ENCODE data around the gene GIMD1. TPM values are rescaled to one million over a fixed set of nuclear protein-coding genes. Genes with fewer than 3 reads are reported as not detected.

The GIMD1 gene
- not detected in 2 replicates for total RNA-seq (2021)
- long read RNA-seq, result 0 reads

DNA sequence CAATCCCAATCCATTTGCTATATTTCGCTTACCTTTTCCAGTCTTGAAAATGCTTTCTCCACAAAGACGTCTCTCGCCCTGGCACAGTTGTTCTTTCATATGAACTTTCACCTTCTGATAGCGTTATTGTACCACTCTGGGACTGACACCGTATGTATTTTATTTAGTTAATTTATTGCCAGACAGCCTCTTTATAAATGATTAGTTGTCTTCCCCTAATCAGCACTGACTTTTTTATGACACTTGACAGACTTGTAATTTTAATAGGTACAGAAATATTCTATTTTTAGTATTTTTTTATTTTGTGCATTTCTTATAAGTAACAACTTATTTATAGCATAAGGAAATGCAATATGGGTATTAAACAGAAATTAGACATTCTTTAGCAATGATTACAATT, at the start of gene GIMD1:
TSS of gene GIMD1 (minus strand) at position 101 of the 400 bp plus-strand sequence. CDS start 1,343 bp downstream, outside the sequence.
- H3K4me1 Mint-ChIP-seq, result peaks cover 0 to 6% of the 10 kb centered on the region in 2 experiments; a peak in 2 of 4 replicates
- Histone ChIP-seq H3T11ph (ENCODE audit: low read length) (no peak within 1 kb of the TSS), H3K4me1 (ENCODE audit: insufficient read depth, low read length) (no peaks in the 10 kb centered on the region), H2AK5ac (ENCODE audit: insufficient read length, low read length) (no peak within 1 kb of the TSS), H3K27ac (ENCODE audit: insufficient read length, low read depth, low read length) (no peak within 1 kb of the TSS), H3K14ac (ENCODE audit: insufficient read depth, low read length) (no peak within 1 kb of the TSS), H2BK5ac (ENCODE audit: insufficient read length, low read length) (no peak within 1 kb of the TSS), H3K9ac (ENCODE audit: extremely low read depth, insufficient read length, low read length) (no peak within 1 kb of the TSS), H4K8ac (replicated peaks; ENCODE audit: insufficient read length, low read depth, low read length) (no peak within 1 kb of the TSS), H3K18ac (ENCODE audit: insufficient read length, low read depth, low read length) (no peak within 1 kb of the TSS), H2BK120ac (ENCODE audit: low read depth, low read length, poor library complexity, severe bottlenecking) (no peak within 1 kb of the TSS), H3K23me2 (ENCODE audit: insufficient read length, low read depth, low read length, poor library complexity, severe bottlenecking) (no peaks in the 10 kb centered on the region), H2BK20ac (ENCODE audit: low read depth, low read length, poor library complexity, severe bottlenecking) (no peak within 1 kb of the TSS), H3K23ac (ENCODE audit: insufficient read length, low read depth, low read length) (no peak within 1 kb of the TSS), H4K20me1 (ENCODE audit: control insufficient read depth, insufficient read depth, insufficient read length) (no peaks in the 10 kb centered on the region), H2BK12ac (ENCODE audit: insufficient read length, low read depth, low read length) (no peak within 1 kb of the TSS), H4K91ac (ENCODE audit: insufficient read length, low read depth, low read length) (no peak within 1 kb of the TSS), H3K56ac (ENCODE audit: insufficient read length, low read depth, low read length) (no peak within 1 kb of the TSS), H3K4me2 (ENCODE audit: insufficient read depth, insufficient read length, low read length) (no peak within 1 kb of the TSS), H3K79me1 (ENCODE audit: insufficient read depth, low read depth, low read length, poor library complexity, severe bottlenecking) (no peaks in the 10 kb centered on the region), H2AFZ (ENCODE audit: low read length) (no peak within 1 kb of the TSS), H4K5ac (ENCODE audit: insufficient read length, low read depth, low read length) (no peak within 1 kb of the TSS), H3K9me3 (ENCODE audit: control insufficient read depth, low read depth, low read length) (no peaks in the 10 kb centered on the region), H3K4ac (ENCODE audit: low read depth, low read length) (no peak within 1 kb of the TSS), H3K79me2 (ENCODE audit: insufficient read depth, low read length) (no peaks in the 10 kb centered on the region), H2BK15ac (ENCODE audit: low read depth, low read length) (no peak within 1 kb of the TSS), H3K27me3 (ENCODE audit: insufficient read depth, low read length) (no peaks in the 10 kb centered on the region)
- no peak within 1 kb of the TSS for H3K27ac Mint-ChIP-seq
- TF ChIP-seq, protein P1, sequence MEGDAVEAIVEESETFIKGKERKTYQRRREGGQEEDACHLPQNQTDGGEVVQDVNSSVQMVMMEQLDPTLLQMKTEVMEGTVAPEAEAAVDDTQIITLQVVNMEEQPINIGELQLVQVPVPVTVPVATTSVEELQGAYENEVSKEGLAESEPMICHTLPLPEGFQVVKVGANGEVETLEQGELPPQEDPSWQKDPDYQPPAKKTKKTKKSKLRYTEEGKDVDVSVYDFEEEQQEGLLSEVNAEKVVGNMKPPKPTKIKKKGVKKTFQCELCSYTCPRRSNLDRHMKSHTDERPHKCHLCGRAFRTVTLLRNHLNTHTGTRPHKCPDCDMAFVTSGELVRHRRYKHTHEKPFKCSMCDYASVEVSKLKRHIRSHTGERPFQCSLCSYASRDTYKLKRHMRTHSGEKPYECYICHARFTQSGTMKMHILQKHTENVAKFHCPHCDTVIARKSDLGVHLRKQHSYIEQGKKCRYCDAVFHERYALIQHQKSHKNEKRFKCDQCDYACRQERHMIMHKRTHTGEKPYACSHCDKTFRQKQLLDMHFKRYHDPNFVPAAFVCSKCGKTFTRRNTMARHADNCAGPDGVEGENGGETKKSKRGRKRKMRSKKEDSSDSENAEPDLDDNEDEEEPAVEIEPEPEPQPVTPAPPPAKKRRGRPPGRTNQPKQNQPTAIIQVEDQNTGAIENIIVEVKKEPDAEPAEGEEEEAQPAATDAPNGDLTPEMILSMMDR (conservative IDR thresholded peaks at IDR 0.05), result no peak
- no peaks in the 10 kb centered on the region for H3K9me3 Mint-ChIP-seq
- H3K4me3 Mint-ChIP-seq, result no peak within 1 kb of the TSS
- no peaks in the 10 kb centered on the region for H3K36me3 Mint-ChIP-seq (ENCODE audit: insufficient read depth in 1 of 3, low read depth in 3 of 3)
- H3K27me3 Mint-ChIP-seq (ENCODE audit: low read depth), result no peaks in the 10 kb centered on the region
- WGBS (ENCODE audit: extremely low coverage, insufficient read length, low lambda C conversion rate), result no CpG with 5 or more reads among the region's 5 CpGs
- DNase-seq, result no peak
